ENCODE results near the gene NBAS.
A peak's percentile ranks its signal among the peaks of the same experiment; 100 is the strongest.

The NBAS gene

DNA sequence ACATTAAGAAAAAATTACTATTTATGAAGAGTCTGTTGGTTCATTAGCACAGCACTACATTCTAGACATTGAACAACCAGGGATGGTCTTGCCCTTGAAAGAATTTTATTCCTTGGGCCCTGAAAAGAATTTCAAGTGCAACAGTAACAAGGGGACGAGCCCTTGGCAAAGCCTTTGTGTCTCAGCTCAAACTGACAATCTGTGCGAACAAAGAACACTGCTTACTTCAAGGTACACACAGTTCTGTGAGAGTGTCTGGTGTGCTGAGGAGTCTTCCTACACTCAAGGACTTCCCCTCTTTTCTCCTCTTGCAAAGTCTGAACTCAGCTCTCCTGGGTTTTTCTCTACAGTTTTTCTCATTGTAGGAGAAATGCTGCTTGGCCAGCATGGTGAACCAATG is 373.4 kb downstream of the NBAS start:
- DNase-seq, result no peak

DNA sequence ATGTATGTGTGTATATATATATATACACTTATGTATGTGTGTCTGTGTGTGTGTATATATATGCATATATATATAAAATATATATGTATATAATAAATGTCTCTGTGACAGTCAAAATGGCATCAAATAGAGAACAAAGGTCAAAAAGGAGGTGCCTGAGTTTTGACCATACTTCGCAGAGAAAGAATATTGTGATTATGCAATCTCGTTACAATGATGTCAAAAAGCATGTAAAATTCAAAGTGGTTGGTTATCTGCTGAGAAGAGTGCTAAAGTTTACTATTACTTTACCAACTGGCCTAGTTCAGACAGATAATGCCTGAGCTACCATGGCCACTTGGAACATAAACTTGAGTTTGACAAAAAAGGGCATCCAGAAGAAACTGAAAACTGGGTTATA is 375.0 kb downstream of the NBAS start:
- DNase-seq, result no peak

DNA sequence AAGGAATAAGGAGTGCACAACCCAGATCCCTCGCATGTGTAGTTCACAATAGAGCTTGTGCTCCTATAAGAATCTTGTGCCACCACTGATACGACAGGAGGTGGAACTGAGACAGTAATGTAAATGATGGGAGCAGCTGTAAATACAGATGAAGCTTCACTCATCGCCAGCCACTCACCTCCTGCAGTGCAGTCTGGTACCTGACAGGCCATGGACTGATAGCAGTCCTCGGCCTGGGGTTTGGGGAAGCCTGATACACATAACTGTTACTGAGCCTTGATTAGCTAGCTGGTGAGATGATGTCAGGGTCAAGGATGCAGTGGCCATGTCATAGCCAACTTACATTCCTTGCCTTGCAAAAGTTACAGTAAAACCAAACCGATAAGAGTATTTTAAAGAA is 376.6 kb downstream of the NBAS start:
- no peak for DNase-seq

- no peak for DNase-seq
Measured at GRCh38 chr2:15182275-15182674, 378.9 kb downstream of the NBAS start.

- no peak for DNase-seq
Measured at GRCh38 chr2:15181092-15181745, 379.9 kb downstream of the NBAS start.

- DNase-seq, result no peak
Measured at GRCh38 chr2:15180379-15180778, 380.8 kb downstream of the NBAS start.

- DNase-seq, result no peak
Measured at GRCh38 chr2:15178946-15179345, 382.2 kb downstream of the NBAS start.

- DNase-seq, result no peak
Measured at GRCh38 chr2:15177103-15177502, 384.0 kb downstream of the NBAS start.

- no peak for DNase-seq
Measured at GRCh38 chr2:15176604-15177003, 384.5 kb downstream of the NBAS start.

- DNase-seq, result no peak
Measured at GRCh38 chr2:15174567-15174966, 386.6 kb downstream of the NBAS start.

DNA sequence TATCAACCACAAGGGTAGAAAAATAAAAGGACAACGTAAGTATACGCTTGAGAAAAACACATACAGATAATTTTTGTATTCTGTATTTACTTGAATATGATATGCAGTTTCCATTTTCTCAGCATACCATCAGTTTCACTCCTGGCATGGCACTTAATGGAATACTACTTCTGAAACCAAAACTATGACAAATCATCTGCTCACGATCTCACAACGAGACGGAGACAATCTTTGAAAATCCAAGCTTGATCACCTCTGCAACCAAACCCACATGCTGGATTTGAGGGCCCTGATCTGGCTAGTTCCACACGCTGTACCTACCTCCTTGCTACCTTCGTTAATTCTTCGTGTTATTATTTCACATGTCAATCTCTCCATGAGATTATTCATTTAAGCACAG is 387.6 kb downstream of the NBAS start:
- no peak for DNase-seq

DNA sequence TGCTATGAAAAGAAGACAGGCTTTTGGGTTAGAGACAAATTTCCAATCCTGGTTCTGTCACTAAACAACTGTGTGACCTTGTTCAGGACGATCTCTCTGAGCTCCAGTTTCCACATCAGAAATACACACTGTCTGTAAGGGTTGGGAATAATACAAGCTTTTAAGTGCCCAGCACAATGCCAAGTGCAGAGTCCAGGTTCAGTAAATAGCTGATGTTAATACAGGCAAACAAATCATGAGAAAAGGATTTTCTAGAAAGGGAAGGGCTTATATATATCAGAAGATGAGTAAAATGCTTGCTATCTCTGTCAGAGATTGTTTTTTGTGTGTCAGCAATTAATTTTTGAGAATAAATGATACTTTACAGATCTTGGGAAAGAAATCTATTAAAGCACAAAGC is 388.3 kb downstream of the NBAS start:
- no peak for DNase-seq

- no peak for DNase-seq
Measured at GRCh38 chr2:15170070-15170775, 390.9 kb downstream of the NBAS start.

GRCh38 chr2:15169326-15170069 is 391.6 kb downstream of the NBAS start:
- DNase-seq, result no peak

DNA sequence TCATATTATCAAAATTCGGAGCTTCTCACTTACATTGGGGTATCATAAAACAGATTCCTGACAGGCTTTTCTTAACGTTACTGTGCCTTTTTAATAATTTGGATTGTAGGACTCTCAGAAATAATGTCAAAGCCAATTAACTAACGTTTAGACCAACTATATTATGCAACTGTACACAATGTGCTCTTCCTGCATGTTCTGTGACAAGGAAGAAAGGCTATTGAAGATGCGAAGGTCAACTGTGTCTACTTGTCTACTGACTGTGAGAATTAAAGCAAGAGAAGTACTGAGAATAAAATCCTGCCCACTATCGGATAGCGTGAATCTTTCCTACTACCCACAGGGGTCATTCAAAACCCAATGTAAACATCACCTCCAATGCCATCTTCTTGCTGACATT is 393.0 kb downstream of the NBAS start:
- DNase-seq, result no peak

DNA sequence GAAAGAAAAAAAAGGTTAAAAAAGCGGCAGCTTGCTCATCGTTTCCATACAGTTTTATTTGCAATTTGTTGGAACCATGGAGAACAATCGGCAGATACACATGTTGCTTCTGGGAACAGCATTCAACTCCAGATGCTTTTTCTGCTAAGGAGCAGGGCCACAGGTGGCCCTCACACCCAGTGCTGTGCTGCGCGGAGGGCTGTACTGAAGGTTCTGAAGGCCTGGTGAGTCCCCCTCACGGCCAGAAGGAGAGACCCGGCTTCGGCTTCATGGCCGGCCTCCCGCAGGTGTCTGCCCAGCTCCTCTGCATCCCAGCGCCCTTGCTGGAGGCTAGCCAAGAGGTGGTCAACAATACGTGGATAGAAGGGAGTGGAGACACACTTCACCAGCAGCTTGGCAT is 394.3 kb downstream of the NBAS start:
- DNase-seq, result no peak

- DNase-seq, result no peak
Measured at GRCh38 chr2:15163326-15163725, 397.8 kb downstream of the NBAS start.

DNA sequence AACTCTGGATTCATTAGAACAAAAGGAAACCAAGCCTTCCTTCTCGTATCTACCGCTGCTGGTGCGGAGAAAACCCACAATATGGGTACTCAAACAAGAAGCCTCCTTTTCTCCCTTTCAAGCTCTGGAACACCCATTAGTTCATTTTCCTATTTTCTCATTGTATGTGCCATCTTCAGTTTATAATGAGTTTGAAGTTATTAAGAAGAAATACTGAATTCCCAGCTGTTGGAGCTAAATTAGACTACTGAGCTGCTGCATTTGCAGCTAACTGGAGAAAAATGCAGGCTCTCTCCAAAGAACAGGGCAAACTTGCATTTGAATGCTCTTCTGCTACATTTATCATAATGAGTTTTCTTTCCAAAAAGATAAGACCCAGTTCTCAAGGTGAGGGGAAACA is 398.5 kb downstream of the NBAS start:
- DNase-seq, result no peak

- no peak for DNase-seq
Measured at GRCh38 chr2:15160201-15160991, 400.7 kb downstream of the NBAS start.

DNA sequence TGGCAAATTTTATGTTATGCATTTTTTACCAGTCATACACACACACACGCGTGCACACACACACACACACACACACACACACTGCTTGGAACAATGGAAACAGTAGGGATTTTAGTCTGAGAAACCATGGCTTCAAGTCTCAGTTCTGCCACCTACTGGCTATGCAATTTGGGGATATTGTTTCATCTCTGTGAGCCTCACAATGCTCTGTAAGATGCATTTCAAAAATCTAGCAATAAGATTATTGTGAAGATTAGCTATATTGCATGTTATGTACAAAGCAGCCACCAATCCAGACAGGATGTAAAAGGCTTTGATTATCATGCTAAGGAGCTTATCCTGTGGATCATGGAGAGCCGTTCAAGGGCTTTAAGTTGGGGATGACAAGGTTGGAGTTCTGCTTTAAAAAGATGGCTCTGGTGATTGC is 401.4 kb downstream of the NBAS start:
- DNase-seq, result peak; percentile 51

DNA sequence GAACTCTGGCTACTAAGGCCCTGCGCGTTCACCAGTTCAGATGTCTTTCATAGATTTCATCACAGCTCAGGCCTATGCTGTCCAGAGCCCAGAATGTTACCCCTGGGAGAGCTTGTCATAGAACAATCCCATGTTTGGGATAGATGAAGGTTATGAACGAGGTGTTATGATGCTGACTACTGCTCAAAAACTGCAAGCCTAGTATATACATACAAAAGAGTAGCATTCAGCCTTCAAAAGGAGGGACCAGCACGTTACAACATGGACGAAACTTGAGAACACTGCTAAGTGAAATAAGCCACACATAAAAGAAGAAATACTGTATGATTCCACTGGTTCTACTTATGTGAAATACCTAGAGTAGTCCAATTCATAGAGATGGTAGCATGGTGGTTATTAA is 401.9 kb downstream of the NBAS start:
- DNase-seq, result no peak

DNA sequence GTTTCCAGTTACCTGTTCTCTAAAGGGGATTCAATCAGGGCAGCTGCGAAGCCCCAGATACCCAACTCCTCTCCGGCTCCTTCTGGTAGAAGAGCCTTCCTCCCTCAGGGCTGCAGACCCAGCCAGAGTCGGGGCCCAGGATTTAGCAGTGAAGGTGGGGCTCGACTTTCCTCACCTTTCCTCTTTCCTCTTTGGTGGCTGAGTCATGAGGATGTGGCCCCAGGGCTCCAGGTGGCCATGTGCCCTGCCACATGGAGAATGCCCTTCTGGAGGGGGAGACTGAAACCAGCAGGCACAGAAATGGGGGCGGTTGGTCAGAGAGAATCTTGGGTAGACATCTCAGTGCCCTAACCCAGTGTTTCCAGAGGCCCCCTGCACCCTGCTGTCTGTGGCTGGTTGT is 402.6 kb downstream of the NBAS start:
- no peak for DNase-seq

DNA sequence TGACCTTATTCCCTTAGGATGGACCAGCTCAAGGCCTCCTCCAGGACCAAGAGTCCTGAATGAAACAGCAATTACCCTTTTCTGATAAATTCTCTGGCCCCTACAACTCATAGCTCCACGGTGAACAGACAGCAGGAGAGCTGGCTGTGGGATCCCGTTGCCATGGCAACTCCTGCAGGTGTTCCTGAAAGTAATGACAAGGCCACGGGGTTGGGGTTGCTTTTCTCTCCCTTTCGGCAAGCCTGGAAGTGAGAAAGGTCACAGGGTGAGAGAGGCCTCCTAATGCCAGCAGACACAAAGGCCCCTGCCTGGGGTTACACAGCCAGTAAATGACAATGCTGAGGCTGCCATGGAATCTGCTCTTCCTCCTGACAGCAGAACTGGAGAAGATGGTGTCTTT is 403.0 kb downstream of the NBAS start:
- DNase-seq, result peak; percentile 25
